ELR (cell line): Measurements from ENCODE around the gene TH.
A peak's percentile ranks its signal among the peaks of the same experiment; 100 is the strongest.
"Not testable (repeated sequence)": the region's sequence is repeated elsewhere in the genome, so short reads cannot be mapped to it uniquely, and the experiment has no call there.

Source experiments
- DNase-seq: peaks from one replicate; pipeline ENCODE4 v3.0.0-alpha.2; 2015; ENCODE audit warnings: low read depth

TH gene

DNA sequence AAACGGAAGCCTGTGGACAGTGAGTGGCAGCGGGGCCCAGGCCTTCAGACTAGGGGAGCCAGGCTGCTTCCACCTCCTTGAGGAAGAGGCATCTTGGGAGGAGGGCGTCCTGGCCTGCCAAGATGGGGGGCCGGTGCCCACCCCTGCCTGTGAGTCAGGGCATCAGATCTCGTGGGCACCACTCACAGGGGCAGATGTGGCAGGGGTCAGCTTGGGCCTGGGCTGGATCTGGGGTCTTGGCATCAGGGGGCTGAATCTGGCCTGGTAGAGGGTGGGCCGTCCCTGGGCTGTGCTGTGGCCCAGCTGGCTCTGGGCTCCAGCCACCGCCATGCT lies 24.1 kb upstream of the TH start:
- no peak for DNase-seq

DNA sequence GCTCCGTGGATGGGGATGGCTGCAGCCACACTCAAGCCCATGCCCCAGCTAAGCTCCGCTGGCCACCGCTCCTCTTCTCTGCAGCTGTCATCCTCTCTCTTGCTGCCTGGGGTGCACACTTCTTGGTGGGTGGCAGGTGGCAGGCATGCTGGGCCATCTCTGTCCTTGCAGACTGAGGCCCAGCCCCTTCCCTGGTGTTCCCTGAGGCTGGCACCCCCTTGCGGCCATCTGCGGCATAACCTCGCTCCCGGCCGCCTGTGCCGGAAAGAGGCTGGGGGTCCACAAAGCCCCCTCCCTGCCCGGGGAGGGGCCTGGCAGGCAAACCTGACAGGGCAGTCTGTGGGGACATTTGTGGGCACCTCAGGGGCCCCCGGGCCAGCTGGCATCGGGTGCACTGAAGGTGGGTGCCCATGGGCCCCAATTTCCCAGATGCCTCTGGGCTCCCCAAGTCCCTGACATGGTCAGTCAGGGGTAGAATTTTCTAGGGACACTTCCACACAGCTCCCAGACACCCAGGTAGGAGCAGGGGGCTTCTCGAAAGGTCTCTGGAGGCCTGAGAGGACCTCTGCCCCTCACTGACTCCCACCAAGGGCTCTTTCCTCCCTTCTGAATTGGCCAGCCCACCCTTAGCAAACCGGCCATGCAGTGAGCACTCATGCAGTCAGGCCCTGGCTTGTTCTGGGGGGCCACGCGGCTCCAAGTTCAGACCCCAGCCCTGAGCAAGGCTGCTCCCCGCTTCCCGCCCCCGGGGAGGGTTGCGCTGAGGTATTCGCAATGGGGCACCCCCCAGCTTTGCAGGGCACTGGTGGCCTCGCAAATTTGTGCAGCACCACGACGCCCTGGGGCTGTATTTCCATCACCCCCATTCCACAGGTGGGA lies 23.5 kb upstream of the TH start:
- peak; percentile 58 for DNase-seq

DNA sequence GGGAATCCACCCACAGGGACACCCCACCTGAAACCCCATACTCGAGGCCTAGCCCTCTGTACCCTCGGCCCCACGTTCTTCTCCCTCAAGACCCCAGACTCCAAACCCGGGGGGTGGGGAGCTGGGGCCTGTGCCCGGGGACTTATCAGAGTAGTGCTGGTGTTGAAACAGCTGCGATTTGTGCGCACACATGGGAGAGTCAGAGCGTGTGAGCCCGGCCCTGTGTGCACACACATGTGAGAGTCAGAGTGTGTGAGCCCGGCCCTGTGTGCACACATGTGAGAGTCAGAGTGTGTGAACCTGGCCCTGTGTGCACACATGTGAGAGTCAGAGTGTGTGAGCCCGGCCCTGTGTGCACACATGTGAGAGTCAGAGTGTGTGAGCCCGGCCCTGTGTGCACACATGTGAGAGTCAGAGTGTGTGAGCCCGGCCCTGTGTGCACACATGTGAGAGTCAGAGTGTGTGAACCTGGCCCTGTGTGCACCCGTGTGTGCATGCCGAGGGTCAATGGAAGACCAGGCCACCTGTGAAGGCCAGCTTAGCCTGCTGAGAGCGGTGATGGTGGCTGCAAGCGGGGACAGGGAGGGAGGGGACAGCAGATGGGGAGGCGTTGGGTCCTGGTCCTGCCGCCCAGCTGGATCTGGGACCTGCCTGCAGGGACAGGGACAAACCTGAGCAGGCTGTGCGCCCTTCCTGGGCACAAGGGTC lies 22.4 kb upstream of the TH start:
- DNase-seq: not testable (repeated sequence)

DNA sequence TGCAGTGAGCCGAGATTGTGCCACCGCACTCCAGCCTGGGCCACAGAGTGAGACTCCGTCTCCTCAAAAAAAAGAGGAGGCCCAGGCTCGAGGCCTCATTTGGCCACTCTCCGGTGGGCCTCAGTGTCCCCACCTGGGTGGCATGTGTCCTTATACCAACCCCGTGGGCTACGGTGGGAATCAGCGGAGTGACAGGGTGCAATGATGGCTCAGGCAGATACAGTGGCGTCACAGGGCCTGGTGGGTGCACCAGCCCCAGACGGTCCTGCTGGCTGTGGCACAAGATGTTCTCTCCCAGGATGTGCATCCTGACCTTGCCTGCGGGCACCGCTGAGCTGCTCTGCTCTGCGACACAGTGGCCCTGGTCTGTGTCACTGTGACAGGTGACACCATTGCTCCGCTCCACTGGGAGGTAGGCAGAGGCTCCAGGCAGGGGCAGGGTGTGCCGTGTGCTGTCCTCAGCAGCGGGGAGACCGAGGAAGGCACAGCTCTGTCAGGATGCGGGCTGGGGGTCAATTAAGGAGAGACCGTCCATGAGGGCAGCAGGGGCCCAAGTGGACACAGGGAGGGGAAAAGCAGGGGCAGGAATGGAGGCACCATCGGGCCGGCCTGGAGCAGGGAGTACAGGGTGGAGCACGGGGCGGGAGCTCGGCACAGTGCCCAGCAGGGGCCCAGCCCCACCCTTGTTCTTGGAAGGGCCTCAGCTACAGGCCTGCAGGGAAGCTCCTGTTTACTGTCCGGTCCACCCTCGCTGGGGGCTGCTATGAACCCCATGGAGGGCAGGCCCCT lies 21.7 kb upstream of the TH start:
- DNase-seq: no peak

DNA sequence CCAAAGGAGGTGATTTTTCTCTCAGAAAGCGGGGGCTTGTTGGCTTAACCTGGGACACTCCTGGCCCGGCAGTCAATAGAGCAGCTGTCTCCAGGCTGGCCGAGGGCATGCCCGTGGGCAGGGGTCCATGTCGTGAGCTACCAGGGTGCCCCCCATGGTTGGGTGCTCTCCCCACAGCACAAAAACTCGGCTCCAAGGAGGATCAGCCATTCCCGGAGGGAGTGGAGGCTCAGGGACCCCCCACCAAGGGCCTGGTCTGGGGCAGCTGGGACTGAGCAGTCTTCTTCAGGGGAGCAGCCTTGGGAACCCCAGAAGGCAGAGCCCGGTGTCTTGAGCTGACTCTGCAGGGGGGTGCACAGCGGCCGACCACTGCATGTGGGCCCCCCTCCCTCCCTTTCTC lies 20.8 kb upstream of the TH start:
- no peak for DNase-seq

DNA sequence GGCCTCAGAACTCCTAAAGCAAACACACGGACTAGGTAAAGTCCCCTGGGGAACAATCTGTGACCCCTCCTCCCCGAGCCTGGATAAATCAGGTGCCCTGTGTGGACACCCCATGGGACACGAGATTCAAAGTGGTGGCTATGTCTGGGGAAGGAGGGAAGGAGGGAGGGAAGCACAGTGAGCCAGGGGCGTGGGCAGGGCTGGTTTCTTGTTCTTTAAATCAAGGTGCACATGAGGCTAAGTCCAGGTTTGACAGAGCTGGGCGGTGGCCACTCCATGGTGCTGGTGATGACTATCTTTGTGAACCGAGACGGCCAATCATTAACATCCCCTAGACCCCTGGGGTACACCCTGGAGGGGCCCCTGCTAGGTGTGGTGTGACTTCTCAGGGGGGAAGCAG lies 20.3 kb upstream of the TH start:
- no peak for DNase-seq

DNA sequence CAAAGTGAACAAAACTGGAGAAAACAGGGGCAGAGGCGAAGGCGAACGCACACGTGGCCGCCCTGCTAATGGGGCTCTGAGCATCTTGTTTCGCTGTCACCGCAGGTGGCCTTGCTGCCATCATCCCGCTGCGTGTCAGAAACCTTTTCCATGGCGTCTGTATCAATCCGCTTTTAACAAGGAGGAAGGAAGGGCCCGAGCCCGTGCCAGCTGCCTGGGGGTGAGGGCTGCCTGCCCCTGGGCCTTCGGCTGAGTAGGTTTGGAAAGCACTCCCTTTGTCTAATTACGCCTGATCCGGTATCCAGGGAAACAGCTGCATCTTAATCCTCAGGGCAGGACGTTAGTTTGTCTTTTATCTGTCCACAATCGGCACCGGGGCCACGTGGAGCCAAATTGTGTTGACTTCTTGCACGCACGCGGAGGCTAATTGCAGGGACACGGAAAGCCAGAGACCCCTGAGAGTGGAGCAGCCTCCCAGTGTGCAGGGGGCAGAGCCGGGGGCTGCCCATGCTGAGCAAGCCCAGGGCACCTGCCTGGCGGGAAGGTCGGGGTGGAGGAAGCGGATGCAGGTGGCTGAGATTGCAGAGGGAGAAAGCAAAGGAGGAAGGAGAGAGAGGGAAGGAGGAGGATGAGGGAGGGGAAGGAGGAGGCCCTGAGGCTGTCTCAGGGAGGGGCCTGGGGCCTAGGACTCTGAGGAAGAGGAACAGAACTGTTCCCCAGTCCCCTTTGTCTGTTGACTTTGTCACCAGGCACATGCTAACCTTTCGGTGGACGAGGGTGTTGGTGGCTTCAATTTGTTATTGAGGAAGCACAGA lies 19.2 kb upstream of the TH start:
- no peak for DNase-seq

DNA sequence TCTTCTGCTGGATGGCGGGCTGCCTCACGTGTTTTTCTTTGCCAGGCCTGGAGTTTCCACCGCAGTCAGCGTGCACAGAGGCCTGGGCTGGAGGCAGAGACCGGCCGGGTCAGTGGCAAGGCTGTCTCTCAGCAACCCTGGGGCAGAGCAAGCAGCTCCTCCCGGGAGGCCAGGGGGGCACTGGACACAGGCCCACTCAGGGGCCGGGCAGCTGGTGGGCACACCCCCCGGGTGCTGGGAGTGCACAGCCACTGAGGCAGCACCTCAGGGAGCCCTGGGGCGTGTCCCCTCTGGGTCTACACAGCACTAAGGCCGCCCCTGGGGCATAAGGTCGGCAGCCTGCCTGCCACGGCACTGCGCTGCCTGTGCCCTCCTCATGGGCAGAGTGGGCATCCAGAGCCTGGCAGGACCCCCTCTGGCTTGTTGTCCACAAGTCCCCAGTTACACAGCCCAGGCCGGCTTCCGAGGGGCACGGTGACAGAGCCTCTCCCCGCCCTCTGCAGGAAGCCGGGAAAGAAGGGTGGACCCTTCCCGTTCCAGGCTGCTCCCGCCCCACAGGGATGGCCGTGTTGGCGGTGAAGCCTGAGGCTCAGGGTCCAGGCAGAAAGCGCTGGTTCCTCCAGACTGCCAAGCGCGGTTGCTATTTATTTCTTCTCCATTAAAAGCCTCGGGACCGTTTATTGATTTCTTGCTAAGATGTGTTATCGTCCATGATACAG lies 18.5 kb upstream of the TH start:
- DNase-seq: no peak

DNA sequence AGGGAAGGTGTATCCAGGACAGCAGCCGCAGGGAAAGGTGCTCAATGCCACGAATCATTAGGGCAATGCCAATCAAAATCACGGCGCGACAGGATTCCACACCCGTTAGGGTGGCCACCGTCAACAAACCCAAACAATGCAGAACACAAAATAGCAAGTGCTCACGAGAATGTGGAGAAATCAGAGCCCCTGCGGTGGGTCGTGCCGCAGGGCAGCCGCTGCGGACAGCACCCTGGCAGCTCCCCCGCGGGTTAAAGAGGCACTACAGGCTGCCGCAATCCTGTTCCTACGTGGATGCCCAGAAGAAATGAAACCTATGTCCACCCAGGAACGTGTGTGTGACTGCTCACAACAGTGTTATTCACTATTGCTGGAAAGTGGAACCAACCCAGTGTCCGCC lies 17.1 kb upstream of the TH start:
- DNase-seq: no peak

DNA sequence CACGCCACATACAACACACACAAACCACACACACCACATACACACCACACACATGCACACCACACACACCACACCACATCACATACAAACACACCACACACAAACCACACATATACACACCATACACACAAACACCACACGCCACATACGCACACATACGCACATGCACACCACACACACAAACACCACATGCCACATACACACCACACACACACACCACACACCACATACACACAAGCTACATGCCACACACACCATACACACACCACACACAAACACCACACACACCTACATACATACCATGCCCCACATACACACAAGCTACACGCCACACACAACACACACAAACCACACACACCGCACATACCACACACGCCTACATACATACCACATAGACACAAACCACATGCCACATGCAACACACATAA lies 15.7 kb upstream of the TH start:
- DNase-seq: no peak

DNA sequence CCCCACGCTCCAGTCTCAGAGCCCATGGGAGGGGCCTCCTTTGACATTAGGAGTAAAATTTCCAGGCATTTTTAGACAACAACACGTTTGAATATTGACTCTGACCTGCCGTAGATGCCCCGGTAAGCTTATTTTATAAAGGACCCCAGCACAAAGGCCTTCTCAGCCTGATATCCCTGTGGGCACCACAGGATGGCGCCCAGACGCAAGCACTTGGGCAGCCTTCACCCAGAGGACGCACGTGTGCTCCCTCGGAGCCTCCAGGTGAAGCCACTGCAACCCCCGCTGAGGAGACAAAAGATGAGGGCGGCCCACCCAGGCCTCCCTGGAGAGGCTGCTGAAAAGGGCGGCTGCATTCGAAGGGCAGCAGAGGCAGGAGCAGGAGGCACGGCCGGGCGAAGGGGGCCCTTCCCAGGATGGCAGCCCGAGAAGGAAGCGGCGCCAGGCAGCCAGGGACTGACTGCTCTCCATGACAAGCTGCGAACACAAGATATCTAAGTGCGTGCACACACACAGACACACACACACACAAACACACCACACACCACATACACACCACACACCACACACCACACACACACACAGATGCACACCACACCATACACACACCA lies 15.2 kb upstream of the TH start:
- DNase-seq: peak; percentile 56

DNA sequence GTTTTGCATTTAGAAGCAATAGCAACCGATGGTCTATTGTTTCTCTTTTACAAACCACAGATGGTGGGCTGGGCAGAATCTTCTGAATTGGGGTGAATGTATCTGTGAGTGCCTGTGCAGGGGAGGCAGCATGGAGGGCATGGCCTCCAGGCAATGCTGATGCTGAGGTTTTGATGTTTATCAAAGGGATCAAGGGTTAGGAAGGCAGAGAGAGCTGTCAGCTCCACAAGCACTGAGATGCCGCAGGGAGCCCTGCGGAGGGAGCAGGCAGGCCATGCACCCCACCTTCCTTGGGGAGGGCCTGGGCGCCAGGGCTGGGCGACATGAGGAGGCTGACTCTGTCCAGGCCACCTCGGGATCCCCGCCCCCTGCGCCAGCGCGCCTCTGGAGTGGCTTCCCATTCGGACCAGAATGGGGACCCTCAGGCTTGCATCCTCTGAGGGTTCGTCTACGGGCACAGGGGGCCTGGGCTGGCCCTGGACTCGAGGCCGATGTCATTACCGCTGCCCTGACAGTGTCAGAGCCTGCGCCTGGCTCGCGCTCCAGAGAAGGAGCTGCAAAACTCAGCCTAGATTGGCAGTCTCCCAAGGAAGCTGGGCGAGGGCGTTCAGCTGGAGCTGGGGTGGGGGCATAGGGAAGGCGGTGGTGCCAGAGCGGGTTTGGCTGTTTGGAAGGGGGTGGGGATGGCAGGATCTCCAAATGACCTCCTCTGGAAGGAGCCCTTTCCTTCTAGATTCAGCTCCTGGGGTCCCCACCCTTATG lies 13.9 kb upstream of the TH start:
- DNase-seq: no peak

DNA sequence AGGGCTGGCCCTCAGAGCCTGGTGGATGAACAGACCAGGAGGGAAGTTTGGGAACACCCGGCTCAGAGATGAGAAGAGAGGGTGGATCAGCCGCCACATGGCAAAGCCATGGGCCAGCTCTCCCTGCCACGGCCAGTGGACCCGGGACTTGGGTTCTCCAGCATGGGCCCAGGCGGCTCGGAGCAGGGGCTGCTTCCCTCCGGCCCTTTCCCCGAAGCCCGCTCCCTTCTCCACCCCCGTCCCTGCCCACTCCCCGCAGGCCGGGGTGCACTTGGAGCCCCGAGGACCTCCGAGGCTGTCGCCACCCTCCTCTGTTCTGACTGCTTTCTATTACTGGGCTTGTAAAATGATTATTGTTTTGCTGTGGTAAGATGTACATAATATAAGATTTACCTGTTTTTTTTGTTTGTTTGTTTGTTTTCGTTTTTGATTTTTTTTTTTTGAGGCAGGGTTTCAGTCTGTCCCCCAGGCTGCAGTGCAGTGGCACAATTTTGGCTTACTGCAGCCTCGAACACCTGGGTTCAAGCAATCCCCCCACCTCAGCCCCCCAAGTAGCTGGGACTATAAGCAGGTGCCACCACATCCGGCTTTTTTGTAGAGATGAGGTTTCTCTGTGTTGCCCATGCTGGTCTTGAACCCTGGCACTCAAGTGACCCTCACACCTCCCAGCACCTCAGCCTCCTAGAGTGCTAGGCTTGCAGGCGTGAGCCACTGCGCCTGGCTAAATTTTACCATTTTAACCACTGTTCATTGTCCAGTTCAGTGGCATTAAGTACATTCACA lies 11.3 kb upstream of the TH start:
- no peak for DNase-seq

DNA sequence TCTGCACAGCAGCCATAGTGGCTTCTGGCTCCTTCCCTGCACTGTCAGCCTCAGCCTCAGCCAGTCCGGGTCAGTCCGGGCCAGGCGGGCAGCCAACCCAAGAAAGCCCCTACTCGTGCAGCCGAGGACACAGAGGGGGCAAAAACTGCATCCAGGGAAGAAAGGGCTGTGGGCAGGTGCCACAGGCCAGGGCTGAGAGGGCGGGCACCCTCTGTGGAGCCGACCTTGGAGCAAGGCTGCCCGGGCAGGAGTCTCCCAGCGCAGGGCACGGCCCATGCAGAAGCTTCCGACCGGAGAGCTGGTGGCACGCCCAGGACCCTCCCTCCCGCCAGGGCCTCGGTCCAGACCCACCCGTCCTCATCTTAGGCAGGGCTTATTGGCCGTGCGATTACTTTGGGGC lies 10.5 kb upstream of the TH start:
- DNase-seq: no peak

DNA sequence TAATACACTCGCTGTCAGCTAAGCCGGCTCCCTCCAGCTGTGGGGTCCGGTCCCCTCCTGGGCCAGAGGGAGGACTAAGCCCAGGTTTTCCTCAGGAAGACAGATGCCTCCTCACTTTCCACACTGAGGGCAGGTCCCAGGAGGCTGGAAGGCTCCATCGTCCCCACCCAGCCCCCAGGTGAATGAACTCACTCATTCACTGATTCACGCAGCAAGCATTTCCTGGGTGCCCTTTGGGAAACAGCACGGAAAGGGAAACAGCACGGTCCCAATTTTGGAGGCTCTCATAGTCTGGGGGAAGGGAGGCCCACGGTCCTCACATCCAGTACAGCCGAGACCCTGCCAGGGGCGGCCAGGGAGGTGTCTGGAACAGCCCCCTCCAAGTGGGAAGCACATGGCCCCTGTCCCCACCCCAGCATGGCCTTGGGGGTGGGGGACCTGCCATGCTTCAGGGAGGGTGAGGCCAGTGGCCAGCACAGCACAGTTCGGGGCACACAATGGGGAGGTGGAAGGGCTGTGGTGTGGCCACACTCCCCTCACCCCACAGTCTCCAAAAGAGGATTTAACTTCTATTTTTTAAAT lies 9.3 kb upstream of the TH start:
- DNase-seq: peak; percentile 82

DNA sequence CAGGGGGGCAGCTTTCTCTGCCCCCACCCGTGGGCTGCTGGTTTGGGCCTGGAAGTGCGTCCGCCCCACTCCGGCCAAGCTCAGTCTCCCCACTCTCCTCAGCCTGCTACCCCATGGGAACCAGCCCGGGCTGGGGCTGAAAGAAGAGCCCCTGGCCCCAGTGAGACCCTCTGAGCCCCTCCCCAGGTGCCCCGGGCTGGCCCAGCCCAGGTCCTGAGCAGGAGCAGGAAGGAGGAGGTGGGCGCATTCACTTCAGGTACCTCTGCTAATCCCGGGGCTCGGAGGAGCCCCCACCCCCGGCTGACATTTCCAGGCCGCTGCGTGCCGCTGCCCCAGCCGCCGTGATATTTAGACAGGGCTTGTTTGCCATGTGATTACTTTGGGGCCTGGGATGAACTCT lies 8.7 kb upstream of the TH start:
- DNase-seq: no peak

DNA sequence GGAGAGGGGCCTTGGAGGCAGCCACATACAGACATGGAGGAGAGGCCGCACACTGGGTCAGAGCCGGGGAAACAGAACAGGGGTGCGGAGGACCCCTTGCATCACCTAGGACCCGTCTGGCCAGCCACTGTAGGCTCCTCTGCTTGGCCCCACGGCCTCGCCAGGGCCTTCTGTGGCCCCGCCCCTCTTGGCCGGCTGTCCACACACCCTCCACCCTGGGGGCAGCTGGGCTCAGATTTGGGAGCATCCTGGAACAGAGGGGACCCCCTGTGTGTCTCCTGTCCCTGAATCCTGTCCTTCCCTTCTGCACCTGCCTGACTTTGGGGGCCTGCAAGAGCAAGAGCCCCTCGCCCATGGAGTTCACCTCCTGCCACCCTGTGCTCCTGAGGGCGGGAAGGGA lies 7.9 kb upstream of the TH start:
- no peak for DNase-seq

DNA sequence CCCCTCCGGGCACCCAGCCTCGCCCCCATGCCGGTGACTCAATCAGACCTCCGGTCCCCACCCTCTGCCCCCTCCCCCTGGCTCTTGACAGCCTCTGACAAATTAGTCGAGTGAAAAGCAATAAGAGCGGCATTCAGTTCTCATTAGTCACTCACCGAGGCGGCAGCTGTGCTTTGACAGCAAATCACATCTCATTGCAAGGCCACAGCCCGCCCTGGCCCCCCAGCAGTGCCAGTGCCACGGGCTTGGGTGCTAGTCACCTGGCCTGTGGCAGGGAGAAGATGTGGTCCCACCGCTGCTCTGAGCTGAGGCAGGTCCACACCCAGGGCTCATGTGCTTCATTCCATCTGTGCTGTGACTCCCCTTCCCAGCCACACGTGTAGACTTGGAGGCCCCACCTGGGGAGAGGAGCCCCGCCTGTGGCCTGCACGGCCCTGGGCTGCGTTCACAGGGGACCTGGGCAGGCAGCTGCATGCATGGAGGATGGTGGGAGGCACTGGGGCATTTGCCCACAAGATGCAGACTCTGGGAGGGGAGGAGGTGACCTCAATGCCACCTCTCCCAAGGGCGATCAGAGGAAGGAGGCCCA lies 7.4 kb upstream of the TH start:
- peak; percentile 92 for DNase-seq
